NCI-H1092 (cell line): ENCODE data around the gene MERTK.
"Not testable (repeated sequence)": the region's sequence is repeated elsewhere in the genome, so short reads cannot be mapped to it uniquely, and the experiment has no call there.

Experiments used
- DNase-seq: peaks from one replicate; lab custom pipeline; 2025; lab: John Stamatoyannopoulos, UW

The MERTK gene

DNA sequence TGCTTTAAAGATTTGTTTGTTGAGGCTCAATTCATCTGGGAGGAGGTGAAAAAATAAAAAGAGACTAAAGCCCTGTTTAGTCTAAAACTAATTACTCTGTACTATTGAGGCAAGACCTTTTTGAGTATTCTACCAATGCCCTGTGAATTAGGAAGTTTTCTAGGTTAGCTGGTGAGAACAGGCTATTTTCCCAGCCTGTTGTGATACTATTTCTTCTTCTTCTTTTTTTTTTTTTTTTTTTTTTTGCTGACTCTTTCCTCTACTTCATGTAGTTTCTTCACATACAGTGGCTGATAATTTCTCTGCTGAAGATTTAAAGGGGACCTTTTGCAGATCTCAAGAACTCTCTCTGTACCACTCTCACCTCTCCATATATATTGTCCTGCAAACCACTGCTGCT lies 147.8 kb downstream of the MERTK start:
- no peak for DNase-seq

DNA sequence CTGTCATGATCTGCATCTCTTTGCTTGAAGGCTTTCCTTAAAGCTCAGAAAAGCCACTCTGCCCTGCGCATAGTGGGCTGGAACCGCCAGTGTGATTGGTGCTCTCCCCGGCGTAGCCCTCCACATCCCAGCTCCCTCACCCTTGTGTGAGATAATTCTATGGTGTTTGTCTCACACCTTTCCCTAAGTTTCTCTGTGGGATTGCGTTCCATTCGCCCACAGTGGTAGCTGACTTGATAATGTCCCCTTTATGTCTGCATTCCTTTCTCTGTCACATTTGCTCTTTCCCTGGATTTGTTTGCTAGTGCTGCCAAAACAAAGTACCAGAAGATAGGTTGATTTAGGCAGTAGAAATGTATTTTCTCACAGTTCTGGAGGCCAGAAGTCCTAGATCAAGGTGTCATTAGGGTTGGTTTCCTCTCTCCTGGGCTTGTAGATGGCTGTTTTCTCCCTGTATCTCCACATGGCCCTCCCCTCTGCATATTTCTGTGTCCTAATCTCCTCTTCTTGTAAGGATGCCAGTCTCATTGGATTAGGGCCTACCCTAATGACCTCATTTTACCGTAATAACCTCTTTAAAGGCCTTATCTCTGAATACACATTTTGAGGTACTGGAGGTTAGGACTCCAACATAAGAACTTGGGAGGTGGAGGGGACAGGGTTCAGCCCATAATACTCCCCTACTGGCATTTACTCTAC lies 149.3 kb downstream of the MERTK start:
- DNase-seq: no peak

DNA sequence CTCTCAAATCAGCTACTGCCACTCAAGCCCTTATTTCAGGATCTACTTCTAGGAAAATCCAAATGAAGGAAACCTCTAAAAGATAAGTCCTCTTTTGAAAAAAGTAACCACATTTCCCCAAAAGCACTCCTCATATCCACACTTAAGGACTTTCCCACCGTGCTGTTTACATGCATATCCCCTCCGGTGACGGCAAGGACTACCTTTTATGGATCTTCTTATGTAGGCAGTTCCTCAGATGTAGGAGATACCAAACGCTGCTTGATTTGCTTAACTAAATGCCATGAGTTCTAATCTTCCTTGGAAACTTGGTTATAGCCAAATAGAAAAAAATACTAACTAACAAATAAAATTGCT lies 149.8 kb downstream of the MERTK start:
- DNase-seq: no peak

DNA sequence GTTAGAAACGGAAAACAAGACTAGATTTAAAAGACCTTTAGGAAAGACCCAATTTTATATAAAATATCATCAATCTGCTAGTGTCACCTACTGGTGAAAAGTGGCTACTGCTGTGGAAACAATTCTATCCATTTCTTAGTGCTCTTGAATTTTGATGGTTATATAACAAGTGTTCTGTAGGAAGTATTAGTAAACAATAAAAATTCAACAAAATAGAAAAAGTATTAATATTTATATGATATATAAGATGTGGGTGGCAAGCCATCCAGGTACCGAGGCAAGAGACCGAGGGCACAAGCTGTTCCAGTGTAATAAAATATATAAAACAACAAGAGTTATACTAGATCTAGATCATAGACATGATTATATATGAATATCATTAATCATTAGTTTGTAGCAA lies 150.5 kb downstream of the MERTK start:
- no peak for DNase-seq

DNA sequence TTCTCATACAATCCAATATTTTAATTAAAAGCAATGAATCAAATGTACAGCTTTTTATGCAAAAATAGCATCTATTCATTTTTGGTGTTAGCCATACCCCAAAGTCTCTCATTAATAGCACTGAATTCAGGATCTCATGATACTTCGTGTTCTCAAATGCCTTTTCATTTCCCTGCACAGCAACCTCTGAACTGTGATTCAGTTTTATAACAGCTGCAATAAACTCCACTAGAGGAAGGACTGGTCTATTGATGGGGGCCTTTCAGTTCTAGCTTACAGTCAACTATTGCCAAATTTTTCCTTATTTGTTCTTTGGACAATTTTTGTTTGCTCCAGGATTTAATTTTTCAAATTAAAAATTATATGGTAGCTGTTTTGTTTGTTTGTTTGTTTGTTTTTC lies 151.9 kb downstream of the MERTK start:
- DNase-seq: no peak

DNA sequence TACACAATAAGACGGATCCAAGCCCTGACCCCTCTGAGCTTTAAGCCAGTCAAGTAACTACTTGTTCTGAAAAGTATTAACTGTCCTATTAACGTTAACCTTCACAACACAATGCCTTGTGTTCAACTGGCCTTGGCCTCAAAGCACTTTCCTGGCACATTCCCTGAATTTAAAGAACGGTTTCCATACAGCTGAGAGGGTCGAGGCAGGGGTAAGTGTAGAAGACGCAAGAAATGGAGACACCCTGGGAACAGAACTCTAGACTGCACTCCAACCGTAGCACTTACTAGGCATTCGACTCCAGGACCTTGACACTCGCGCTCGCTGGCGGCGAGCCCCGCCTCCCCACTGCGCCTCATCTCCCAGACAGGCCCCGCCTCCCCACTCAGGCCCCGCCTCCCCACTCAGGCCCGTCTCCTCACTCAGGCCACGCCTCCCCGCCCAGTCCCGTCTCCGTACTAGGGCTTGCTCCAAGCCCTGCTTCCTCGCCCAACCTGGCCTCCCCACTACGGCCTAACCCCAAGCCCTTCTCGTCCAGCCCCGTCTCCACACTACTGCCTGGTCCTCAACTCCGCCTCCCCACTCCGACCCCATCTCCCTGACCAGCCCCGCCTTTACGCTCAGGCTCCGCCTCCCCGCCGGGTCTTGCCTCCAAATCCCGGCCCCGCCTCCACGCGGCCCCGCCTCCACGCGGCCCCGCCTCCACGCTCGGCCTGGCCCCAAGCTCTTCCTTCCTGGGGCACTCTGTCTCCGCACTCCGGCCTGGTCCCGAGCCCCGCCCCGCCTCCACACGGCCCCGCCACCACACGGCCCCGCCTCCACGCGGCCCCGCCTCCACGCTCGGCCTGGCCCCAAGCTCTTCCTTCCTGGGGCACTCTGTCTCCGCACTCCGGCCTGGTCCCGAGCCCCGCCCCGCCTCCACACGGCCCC lies 155.8 kb downstream of the MERTK start:
- peak; percentile 82 for DNase-seq

DNA sequence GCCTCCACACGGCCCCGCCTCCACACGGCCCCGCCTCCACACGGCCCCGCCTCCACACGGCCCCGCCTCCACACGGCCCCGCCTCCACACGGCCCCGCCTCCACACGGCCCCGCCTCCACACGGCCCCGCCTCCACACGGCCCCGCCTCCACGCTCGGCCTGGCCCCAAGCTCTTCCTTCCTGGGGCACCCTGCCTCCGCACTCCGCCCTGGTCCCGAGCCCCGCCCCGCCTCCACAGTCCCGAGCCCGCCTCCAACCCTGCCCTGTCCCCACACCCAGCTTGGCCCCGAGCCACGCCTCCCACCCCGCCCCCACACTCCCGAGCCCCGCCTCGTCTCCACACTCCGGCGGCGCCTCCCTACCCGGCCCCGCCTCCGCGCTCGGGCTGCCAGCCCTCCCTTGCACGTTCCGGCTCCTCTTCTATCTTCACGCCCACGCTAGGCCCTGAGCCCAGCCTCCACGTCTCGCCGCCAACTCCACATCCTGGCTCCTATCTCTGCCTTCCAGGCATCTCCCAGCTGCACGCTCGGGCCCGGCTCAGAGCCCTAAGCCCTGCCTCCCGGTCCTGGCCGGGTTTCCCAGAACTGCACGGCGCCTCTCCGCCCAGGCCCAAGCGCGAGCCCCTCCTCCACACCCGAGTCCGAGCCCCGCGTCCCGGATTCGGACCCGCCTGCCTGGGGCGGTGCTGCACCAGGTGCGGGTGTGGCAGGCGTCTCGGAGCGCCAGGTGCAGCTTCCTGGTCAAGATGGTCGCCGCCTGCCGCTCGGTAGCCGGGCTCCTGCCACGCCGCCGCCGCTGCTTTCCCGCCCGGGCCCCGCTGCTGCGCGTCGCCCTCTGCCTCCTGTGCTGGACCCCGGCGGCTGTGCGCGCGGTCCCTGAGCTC lies 156.7 kb downstream of the MERTK start, which contains the start of gene TMEM87B:
Gene TMEM87B (plus strand): TSS at position 423 of the 883 bp plus-strand sequence. CDS start 323 bp downstream, at position 746.
- peak; percentile 85 for DNase-seq

DNA sequence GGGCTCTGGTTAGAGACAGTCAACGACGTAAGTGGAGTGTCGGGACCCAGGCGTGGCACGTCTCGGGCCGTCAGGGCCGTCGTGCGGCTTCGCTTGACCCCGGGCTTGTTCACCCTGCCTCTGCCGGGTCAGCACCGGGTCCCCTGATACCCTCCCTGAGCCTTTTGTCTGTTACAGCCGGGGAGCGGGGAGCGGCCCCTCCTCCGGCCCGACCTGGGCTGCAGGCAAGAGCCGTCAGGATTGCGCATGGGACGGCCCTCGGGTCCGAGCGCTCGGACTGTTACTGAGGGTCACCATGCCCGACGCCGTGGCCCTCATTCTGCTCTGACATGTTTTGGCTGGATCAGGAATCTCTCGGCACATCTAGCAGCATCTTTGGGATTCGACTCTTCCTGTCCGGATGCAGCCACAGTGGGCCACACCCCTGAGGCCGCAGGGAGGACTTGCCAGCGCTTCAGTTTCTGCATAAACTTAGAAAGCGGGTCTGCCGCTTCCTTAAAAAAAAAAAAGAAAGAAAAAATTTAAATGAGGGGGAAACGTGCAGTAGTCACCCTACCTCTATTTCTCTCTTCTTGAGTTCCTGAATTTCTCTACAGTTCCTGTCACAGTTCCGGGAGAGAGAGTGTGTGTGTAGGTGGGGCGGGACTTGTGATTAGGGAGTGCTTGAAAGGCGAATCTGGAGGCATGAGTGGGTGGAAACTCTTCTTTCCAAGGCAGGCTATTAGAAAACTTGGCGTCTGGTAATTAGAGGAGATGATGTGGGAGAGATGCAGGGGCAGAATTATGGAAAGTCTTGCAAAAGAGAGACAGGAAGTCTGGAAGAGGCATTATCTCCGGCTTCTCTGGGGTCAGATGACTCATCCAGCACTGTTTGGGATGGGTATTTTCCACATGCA lies 157.6 kb downstream of the MERTK start:
- no peak for DNase-seq

DNA sequence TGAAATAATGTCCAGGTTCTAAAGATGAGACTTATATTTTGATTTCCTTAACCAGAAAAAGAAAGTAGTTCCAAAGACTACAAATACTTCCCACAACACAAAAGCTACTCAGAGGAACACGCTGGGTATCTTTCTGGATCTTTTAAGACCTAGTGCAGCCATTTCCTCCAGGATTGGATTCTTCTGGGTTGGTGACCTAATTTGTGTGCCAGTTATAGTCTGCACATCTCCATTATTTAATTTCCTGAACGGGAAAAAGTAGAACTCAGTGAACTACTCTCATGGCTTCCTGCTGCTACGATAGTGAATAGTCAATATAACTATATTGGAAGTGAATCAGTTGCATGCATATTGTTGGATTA lies 158.2 kb downstream of the MERTK start:
- no peak for DNase-seq

DNA sequence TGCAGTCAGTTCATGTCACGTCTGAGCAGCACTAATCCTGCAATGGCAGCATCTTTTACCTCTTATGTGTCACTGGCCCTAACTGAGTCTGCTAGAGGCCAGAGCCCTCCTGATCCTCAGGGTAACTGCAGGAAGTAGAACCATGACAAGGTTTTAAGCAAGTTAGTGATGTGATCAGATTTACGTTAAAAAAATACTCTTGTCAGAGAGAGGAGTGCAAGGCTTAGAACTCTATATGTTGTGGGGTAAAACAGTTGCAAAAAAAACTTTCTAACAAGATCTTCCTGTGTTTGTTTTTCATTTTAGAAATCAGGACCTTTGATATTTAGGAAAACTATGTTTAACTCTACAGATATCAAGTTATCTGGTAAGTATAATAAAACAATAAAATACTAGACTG lies 161.3 kb downstream of the MERTK start:
- DNase-seq: no peak

DNA sequence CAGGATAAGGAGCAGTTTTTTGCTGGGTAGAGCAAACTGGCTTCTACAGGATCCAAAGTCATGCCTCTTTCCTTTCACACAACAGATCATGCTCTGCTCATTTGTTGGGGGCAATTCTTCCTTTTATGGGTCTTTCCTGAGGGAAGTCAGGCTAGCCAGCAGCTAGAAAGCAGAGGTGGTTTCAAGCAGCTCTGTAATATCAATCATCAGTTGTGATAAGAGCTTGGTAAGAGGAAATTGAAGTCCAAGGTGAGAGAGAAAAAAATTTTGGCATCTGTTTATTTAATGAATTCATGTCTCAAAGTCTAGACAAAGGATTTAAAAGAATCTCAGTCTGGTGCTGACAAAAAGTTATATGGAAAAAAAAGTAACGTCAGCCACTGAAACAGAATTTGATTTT lies 162.9 kb downstream of the MERTK start:
- DNase-seq: no peak

DNA sequence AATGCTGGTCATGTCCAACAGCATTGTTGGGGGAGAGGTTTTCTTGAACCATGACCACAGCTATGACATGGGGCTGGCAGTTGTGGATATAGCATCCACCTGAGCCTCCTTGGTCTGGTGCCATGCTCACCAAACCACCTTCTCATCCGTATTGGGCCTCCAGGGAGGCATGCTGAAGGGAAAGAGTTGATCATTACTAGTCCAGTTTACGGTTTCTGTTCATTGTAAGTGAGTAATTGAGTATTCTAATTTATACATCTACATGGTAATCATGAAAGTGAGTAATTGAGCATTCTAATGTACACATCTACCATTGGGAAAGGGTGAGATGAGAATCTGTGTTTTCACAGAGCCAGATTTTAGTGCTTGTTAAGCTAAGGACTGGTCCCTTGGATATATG lies 163.4 kb downstream of the MERTK start:
- no peak for DNase-seq

DNA sequence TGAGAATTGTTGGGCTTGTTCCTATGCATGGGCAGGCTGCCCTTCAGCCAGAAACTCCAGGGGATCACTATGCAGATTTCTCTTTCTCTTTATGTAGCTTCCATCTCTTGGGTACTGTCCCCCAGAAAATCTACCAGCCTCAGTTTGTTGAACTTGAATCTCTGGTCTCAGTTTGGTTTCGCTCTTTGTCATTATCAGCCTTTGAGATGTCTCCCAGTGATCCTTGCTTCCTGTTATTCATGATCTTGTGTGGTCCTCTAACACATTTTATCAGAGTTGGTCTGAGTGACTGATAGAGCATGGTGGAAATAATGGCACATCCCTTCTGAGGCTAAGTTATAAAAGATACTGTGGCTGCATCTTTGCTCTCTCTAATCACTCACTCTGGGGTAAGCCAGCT lies 164.5 kb downstream of the MERTK start:
- no peak for DNase-seq

DNA sequence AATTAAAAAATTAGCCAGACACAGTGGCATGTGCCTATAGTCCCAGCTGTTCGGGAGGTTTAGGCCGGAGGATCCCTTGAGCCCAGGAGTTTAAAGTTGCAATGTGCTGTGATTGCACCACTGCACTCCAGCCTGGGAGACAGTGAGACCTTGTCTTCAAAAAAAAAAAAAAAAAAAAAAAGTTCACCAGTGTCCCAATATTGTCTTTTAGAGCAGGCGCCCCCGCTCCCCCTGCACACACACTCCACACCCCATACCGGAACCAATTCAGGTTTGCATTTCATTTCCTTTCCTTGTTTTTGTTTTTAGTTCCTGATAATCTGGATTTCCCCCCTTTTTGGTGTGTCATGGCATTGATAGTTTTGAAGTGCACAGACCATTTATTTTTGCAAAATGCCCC lies 167.1 kb downstream of the MERTK start:
- DNase-seq: no peak

DNA sequence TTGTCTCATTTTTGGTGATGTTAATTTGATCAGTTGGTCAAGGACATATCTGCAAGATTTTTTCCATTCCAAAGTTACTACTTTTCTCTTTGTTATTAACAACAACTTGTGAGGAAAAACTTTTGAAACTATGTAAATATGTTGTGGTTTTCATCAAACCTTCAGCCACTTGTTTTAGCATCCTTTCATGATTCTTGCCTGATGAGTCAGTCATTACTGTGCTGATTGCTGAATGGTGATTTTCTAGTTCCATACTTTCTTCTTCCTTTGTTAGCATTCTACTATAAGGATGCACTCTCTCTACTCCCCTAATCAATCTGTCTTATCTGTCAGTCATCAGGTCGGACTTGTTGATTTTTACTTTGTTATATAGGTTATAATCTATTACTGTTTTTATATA lies 167.6 kb downstream of the MERTK start:
- DNase-seq: no peak

DNA sequence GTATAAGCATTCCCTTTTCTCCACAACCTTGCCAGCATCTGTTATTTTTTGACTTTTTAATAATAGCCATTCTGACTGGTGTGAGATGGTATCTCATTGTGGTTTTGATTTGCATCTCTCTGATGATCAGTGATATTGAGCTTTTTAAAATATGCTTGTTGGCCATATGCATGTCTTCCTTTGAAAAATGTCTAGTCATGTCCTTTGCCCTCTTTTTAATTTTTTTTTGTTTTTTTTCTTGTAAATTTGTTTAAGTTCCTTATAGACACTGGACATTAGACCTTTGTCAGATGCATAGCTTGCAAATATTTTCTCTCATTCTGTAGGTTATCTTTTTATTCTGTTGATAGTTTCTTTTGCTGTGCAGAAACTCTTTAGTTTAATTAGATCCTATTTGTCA lies 171.4 kb downstream of the MERTK start:
- not testable (repeated sequence) for DNase-seq

DNA sequence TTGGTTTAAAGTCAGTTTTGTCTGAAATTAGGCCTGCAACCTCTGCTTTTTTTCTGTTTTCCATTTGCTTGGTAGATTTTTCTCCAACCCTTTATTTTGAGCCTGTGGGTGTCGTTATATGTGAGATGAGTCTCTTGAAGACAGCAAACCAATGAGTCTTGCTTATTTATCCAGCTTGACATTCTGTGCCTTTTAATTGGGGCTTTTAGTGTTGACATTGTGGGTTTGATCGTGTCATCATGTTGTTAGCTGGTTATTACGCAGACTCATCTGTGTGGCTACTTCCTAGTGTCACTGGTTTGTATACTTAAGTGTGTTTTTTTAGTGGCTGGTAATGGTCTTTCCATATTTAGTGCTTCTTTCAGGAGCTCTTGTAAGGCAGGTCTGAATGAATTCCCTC lies 175.5 kb downstream of the MERTK start:
- no peak for DNase-seq

DNA sequence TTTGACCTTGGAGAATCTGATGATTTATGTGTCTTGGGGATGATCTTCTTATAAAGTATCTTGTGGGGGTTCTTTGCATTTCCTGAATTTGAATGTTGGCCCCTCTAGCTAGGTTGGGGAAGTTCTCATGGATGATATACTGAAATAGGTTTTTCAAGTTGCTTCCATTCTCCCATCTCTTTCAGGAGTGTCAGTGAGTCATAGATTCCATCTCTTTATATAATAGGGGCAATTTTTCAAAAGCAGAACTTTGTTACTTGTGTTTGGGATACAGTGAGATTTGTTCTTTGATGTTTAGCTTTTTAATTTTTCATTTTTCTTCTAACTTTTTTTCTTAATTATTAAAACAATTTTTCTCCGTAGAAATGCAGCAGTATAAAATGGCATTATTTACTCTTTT lies 176.1 kb downstream of the MERTK start:
- no peak for DNase-seq

DNA sequence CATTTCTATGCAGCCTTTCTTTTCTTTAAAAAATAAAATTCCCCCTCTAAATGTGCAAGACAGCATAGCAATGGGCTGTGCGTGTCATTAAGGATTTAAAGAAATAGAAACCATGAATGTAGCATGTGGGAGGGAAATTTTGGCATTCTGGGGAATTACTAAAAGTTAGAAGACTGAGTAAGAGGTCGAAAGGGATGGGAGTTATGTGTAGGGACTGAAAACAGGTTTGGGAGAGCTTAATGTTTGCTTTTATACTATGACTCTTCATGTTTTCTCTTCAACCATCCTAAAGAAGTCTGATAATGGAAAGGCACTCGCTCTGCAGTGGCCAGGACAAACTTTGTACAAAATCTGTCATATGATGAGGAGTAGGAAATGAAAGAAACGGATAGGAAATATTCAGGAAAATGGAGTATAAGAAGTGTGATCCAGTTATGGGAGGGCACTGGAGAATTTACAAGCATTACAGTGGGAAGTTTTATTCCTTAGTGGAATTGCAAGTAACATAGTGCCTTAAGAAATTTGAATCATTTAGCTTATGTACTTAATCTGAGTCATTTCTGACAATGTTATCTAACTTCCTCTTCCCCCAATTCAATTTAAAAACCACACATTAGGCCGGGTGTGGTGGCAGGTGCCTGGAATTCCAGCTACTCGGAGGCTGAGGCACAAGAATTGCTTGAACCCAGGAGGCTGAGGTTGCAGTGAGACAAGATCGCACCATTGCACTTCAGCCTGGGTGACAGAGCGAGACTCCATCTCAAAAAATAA lies 177.3 kb downstream of the MERTK start:
- no peak for DNase-seq

DNA sequence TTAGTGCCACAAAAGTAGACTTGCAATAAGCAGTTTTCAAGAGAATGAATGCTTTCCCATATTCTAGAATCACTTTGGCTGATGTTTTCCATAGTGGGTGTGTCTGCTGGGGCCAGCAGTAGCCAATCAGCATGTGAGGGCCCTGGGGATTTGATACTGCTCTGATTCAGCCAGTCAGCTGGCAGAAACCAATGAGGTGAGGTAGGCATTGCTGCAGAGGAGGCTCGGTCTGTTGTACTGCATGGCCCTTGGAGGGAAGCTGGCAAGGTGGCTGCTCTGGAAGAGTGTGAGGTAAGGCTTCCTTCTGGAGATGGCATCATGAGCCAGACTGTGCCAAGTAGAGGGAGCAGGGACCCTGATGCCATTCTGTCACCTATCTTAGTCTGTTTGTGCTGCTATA lies 179.4 kb downstream of the MERTK start:
- DNase-seq: no peak
